ENCODE measurements around the gene KRTAP10-1. TPM values are rescaled to one million over a fixed set of nuclear protein-coding genes. Genes with fewer than 3 reads are reported as not detected.

Gene KRTAP10-1
- total RNA-seq, 1 experiment from 2014 or later: not detected

- H3T11ph ChIP-seq (ENCODE audit: low read length): no peak overlapping the region
- no peak overlapping the region for H3K18ac ChIP-seq (ENCODE audit: insufficient read length, low read depth, low read length)
- no peaks in the 10 kb centered on the region for H3K79me1 ChIP-seq (ENCODE audit: insufficient read depth, low read depth, low read length, poor library complexity, severe bottlenecking)
- no peak overlapping the region for H3K14ac ChIP-seq (ENCODE audit: insufficient read depth, low read length)
- no peak overlapping the region for H2BK12ac ChIP-seq (ENCODE audit: insufficient read length, low read depth, low read length)
- no peak overlapping the region for H4K5ac ChIP-seq (ENCODE audit: insufficient read length, low read depth, low read length)
- no peak overlapping the region for H3K9ac ChIP-seq (ENCODE audit: extremely low read depth, insufficient read length, low read length)
- Mint-ChIP-seq H3K27me3 (ENCODE audit: low read depth) (peaks cover 16% of the 10 kb centered on the region), H3K4me3 (no peak overlapping the region), H3K4me1 (peaks cover 4% of the 10 kb centered on the region in 2 experiments; a peak in 2 of 4 replicates), H3K27ac (no peak overlapping the region), H3K9me3 (no peaks in the 10 kb centered on the region), H3K36me3 (ENCODE audit: insufficient read depth in 1 of 3, low read depth in 3 of 3) (peaks cover 2 to 4% (median 3%) of the 10 kb centered on the region in 3 experiments; a peak in 4 of 7 replicates)
- no peaks in the 10 kb centered on the region for H3K9me3 ChIP-seq (ENCODE audit: control insufficient read depth, low read depth, low read length)
- WGBS (ENCODE audit: extremely low coverage, insufficient read length, low lambda C conversion rate): no CpG with 5 or more reads among the region's 1 CpG
- no peak overlapping the region for H3K4me2 ChIP-seq (ENCODE audit: insufficient read depth, insufficient read length, low read length)
- no peaks in the 10 kb centered on the region for H3K27me3 ChIP-seq (ENCODE audit: insufficient read depth, low read length)
- H2BK20ac ChIP-seq (ENCODE audit: low read depth, low read length, poor library complexity, severe bottlenecking): no peak overlapping the region
- no peak overlapping the region for H4K91ac ChIP-seq (ENCODE audit: insufficient read length, low read depth, low read length)
- H3K56ac ChIP-seq (ENCODE audit: insufficient read length, low read depth, low read length): no peak overlapping the region
- H3K79me2 ChIP-seq (ENCODE audit: insufficient read depth, low read length): no peaks in the 10 kb centered on the region
- no peak overlapping the region for H2BK120ac ChIP-seq (ENCODE audit: low read depth, low read length, poor library complexity, severe bottlenecking)
- no peak overlapping the region for H3K23ac ChIP-seq (ENCODE audit: insufficient read length, low read depth, low read length)
- no peak overlapping the region for H2AFZ ChIP-seq (ENCODE audit: low read length)
- H3K27ac ChIP-seq (ENCODE audit: insufficient read length, low read depth, low read length): no peak overlapping the region
- H4K20me1 ChIP-seq (ENCODE audit: control insufficient read depth, insufficient read depth, insufficient read length): no peaks in the 10 kb centered on the region
- H3K4ac ChIP-seq (ENCODE audit: low read depth, low read length): no peak overlapping the region
- no peaks in the 10 kb centered on the region for H3K23me2 ChIP-seq (ENCODE audit: insufficient read length, low read depth, low read length, poor library complexity, severe bottlenecking)
- no peak overlapping the region for H4K8ac ChIP-seq (replicated peaks; ENCODE audit: insufficient read length, low read depth, low read length)
- no peak overlapping the region for H2BK5ac ChIP-seq (ENCODE audit: insufficient read length, low read length)
- no peaks in the 10 kb centered on the region for H3K4me1 ChIP-seq (ENCODE audit: insufficient read depth, low read length)
- no peak; the same call in 2 of the 3 replicates for TF ChIP-seq CTCF (conservative IDR thresholded peaks at IDR 0.05)
- no peak for DNase-seq
- no peak overlapping the region for H2BK15ac ChIP-seq (ENCODE audit: low read depth, low read length)
- H2AK5ac ChIP-seq (ENCODE audit: insufficient read length, low read length): no peak overlapping the region
Observed at GRCh38 chr21:44522753-44523204, 17.2 kb downstream of the KRTAP10-1 start.
